ENCODE data around the gene DIRAS3.
"Not testable (repeated sequence)": the region's sequence is repeated elsewhere in the genome, so short reads cannot be mapped to it uniquely, and the experiment has no call there.

The DIRAS3 gene

DNA sequence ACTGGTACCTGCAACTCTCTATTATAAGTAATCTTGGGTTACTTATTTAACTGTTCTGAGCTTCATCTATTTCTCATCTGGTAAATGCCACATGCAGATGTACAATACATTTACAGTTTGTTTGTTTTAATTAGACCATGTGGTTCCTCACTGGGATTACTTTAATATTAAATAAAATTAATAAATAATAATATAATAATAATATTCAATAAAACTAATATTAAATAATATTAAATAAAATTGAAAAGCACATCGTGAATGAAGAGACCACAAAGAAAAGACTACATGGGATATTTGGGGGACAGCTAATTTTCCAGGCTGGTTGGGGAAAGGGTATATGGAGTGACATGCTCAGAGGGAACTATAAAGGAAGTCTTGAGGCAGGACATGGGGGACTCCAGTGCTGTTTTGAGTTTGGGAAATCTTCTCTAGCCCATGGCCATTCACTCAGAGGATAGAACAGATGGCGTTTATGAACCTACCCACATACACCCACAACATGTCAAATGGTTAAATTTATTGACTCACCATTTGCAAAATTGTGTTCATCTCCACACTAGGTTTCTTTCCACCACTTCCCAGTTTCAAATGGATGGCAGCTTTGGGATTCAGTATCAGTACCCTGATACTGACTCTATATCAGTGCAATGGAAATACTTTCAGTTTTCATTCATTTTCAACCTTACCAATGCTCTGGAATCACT lies 25.6 kb downstream of the DIRAS3 start:
- DNase-seq (ENCODE audit: low read depth), result no peak

- no peak for DNase-seq (ENCODE audit: low read depth)
These were observed 34.0 kb downstream of the DIRAS3 start for GRCh38 chr1:68016381-68016780.

- no peak for DNase-seq (ENCODE audit: low read depth)
These were observed 34.5 kb downstream of the DIRAS3 start for GRCh38 chr1:68015971-68016370.

DNA sequence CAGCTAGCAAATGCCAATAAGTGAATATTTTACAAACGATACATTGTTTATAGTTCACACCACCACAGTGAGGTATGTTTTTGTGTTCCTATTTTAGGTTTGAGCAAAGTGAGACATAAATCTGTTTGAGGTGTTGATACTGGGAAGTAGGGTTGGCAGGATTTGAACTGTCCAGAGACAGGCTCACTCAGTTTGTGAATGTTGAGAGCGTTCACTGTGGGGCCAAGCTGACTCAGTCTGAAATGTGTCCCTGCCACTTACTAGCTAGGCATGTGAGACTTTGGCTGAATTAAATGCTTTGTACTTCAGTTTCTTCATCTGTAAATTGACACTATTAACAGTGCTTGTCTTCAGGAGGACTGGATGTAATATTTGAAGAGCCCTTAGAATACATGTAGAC lies 35.1 kb downstream of the DIRAS3 start:
- DNase-seq (ENCODE audit: low read depth), result no peak

DNA sequence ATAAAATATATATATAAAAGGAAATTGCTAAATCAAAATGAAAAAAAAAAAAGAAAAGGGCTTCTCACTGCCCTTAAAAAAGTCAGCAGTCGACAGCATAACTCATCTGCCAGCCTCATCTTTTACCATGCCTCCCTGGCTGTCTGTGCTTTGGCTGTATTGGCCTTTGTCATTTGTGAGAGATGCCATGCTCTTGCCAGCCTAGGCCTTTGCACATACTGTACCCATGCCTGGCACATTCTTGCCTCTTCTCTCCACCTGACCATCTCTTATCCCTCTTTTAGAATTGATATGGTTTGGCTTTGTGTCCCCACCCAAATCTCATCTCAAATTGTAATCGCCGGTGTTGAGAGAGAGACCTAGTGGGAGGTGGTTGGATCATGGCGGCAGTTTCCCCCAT lies 37.1 kb downstream of the DIRAS3 start:
- DNase-seq (ENCODE audit: low read depth), result no peak

GRCh38 chr1:68011657-68012375 lies 38.6 kb downstream of the DIRAS3 start:
- no peak for DNase-seq (ENCODE audit: low read depth)

DNA sequence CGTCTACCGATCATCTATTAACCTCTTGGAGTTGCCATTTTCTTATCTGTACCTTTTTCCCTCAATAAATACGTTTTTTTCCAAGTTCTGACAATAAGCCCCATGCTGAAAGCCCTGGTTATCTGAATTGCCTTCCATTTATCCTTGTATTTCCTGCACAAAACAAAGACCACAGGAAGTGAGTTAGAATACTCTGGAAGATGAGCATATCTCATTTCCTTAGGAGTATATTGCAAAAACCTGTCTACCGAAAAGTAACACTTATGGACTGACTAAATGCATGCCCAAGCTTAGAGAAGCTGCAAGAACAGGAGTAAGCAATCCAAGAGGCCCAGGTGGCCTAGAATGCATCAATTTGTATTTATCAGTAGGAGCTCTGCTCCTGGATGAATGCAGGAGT lies 39.9 kb downstream of the DIRAS3 start:
- DNase-seq (ENCODE audit: low read depth), result no peak

DNA sequence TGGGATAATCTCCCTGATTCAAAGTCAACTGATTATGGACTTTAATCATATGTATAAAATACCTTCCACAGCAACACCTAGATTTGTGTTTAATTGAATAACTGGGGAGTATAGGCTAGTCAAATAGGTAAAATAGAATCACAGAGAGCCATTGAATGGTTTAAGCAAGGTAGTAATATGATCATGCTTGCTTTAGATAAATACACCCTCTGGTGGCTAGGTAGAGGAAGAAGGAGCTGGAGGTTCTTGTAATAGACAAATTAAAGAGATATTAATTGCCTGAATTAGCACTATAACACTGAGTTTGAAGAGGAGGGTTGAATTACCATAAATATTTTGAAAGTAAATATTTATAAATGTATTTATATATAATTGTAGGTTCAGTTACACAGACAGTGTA lies 40.3 kb downstream of the DIRAS3 start:
- no peak for DNase-seq (ENCODE audit: low read depth)

GRCh38 chr1:68003626-68004025 lies 46.8 kb downstream of the DIRAS3 start:
- DNase-seq (ENCODE audit: low read depth), result not testable (repeated sequence)

GRCh38 chr1:68000191-68000590 lies 50.2 kb downstream of the DIRAS3 start:
- DNase-seq (ENCODE audit: low read depth), result no peak

DNA sequence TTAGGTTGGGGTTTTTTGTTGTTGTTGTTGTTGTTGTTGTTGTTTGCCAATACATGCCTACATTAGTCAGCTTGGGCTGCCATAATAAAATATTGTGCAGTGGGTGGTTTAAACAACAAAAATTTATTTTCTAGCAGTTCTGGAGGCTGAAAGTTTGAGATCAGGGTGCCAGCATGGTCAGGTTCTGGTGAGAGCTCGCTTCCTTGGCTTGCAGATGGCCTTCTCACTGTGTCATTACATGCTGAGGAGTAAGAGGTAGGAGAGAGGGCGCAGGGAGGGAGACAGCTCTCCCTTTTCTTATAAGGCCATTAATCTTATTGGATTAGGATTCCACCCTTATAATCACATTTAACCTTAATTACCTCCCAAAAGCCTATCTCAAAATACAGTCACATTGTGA lies 52.7 kb downstream of the DIRAS3 start:
- no peak for DNase-seq (ENCODE audit: low read depth)
